HG03108 (cell line): ENCODE results near the gene HEATR5A.

ENCODE experiments used
- ATAC-seq: cut with Tn5 transposase; IDR thresholded peaks from one replicate; pipeline ENCODE4 v1.9.1; 2021; ENCODE audit warnings: moderate library complexity; ENCODE audit not compliant: unreplicated experiment

The HEATR5A gene

GRCh38 chr14:31428011-31428410 lies 7.7 kb upstream of the HEATR5A start:
- ATAC-seq: no peak

DNA sequence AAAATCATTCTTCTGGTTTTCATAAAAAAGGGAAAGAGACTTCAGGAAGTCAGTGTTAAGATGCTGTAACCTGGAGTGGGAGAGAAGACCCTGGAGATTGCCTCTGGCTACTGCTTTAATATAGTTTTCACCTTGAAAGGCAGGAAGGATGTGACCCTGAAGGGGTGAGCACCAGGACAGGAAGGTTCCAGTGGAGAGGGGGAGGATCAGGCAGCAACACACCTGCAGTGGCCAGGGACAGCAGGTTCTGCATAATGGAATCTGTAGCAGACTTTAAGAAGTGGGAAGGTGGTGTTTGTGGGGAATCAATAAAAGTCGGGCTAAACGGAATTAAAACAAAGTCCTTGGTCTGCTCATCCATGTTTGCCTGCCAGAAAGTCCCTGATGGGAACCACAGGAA lies 6.3 kb upstream of the HEATR5A start:
- no peak for ATAC-seq

DNA sequence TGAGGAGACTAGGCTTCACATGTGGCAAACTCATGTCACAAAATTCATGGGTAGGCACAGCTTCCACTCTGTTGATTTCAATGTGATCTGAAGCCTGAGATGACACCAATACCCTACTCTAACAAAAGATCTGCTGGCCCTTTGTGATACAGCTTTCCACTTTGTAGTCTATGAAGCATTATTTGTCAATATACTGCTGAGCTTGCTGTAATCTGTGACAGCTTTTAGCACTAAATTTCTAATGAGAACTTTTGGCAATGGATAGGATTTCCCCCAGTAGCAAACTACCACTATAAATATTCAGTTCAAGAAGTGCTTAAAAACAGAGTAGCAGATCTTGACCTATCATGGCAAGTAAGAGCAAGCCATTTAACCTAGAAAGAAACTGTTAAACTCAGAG lies 5.6 kb upstream of the HEATR5A start:
- ATAC-seq: no peak

DNA sequence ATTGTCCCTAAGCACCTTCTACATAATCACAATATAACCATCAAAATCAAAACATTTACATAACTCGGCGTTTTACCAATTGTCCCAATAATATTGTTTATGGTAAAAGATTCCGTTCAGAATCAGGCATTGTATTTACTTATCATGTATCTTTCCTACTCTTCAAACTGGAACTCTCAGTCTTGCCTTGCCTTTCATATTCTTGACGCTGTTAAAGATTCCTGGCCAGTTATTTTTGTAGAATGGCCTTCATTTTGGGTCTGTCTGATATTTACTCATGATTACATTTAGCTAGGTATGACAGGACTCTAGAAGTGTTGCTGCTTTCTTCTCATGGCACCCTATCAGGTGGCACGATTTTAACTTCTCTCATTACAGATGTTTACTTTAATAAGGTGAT lies 850 bp upstream of the HEATR5A start:
- no peak for ATAC-seq

GRCh38 chr14:31419967-31420318 lies 407 bp downstream of the HEATR5A start:
- ATAC-seq: peak; percentile 23

DNA sequence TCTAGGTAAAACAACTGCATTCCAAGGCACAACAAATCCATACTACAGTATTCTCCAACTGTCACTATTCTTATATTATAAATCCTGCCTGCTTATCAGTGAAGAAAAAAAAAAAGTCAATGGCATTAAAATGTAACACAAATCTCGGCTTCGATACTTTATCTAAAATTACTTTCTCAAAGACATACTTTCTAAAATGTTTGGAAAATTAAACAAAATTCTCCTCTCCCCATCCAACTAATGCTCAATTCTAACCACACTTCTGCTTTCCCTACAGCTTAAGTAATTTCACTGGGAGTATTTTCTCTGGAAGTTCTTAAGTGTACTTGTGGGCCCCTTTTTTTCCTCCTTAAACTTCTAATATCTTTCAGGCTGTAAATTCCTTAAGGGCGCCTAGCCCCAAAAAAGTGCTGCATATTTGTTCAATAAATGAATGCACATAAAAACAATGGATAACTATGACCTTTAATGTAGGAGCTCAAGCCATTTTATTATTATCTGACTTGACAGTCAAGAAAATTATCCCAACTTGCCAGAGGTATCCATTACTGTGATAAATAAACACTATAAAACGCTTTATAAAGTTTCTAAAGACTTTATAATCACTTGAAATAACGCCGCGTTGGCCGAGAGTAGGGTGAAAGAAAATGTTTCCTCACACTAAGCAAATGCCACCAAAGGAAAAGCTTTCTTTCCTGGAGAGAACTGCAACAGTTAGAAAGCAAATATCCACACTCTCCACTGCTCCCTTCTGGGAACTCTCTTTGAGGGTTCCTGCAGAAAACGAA lies 977 bp downstream of the HEATR5A start:
- no peak for ATAC-seq

GRCh38 chr14:31418440-31418839 lies 1.9 kb downstream of the HEATR5A start:
- no peak for ATAC-seq

DNA sequence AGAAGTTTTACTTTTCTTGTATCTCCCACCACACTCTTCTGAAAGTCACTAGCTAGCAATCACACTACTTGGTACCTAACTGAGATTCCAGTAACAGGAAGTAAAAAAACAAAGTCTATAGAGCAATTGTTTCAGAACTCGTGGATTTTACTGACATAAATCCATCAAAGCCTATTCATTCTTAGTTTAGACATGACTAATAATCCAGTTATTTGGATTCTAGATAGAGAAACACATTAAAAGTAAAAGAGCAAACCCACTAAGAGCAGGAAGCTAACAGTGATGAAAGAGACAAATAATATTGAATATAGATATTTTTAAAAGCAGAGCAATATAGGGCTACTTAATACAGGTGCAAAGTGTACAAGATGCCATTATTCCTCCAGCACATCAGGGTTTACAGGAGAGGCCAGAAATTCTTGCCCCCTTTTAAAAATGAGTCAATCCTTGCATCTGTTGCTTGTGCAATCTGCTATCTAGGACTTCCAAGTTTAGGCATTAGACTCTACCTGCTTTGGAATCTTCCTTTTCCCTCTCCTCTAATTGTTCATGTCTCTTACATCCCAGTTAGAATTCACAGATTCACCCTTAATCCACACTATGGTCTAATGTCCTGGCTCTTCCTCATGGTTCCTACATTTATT lies 6.0 kb downstream of the HEATR5A start:
- ATAC-seq: no peak

GRCh38 chr14:31411218-31411727 lies 9.1 kb downstream of the HEATR5A start:
- ATAC-seq: no peak

DNA sequence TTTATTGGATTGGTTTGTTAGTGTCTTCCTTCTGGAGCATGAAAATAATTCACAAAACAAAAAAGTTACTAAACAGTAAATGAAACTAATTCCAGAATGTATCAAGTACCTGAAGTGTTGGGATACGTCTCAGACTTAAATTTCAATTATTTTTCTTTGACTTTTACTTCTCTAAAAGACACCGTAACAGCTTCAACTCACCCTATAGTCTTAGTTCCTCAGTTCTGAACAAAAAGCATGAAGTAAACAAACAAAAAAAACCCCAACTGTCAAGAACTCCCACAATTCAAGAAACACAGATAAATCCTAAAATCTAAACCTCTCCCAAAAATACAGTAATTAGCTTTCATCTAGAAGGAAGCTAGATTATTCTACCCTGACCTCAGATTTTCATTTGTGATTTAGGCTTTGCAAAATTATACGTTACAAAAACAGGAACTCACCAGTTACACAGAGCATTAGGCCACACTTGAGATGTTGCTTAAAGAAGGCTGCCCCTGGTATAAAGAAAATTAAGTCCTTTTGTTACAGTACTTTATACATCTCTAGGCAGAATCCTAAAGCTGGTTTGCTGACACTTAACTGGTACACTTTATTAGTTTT lies 10.2 kb downstream of the HEATR5A start:
- ATAC-seq: no peak

GRCh38 chr14:31408421-31408820 lies 11.9 kb downstream of the HEATR5A start:
- ATAC-seq: no peak

GRCh38 chr14:31405599-31406232 lies 14.6 kb downstream of the HEATR5A start:
- no peak for ATAC-seq

GRCh38 chr14:31405106-31405505 lies 15.2 kb downstream of the HEATR5A start:
- ATAC-seq: no peak

DNA sequence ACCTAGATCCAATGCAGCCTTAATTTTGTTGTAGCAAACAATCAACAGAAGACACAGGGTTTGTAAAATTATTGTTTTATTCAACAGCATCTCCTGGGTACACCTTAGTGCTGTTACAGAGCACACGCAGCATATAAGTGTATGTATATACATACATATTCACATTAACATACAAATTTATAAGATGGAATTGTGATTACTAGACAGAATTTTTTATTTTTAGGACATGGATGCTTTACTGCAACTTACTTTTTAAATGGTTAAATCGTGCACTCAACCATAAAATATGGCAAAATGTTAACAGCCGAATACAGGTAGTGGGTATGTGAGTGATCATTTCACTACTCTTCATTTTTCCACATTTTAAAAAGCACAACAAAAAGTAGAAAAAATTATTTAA lies 16.6 kb downstream of the HEATR5A start:
- ATAC-seq: no peak

GRCh38 chr14:31402764-31403439 lies 17.4 kb downstream of the HEATR5A start:
- no peak for ATAC-seq

GRCh38 chr14:31401369-31401932 lies 18.9 kb downstream of the HEATR5A start:
- ATAC-seq: no peak

DNA sequence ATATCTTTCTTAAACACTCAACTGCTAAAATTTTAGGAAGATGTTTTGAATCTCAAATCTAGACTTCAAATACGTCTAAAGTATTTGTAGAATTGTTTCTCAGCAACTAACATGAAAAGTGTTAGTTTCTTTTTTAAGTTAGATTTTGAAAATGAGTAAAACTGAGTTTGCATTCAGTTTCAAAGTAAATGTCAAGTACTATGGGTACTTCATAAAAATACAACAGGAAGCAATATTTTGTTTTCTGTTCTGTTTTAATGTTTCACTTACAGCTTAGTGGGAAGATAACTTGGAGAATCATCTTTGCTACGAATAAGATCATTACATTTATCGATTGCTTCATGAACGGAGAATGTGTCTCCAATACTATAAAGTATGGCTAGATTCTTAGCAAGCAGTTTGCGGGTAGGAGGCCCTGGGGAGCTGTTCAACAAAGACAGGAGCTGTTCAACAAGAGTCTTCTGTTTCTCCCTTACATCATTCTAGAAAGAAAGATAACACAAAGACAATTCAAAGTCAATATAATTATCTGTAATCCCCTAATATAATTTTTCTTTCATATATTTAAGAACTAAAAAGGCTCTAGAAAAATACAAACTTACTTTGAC lies 20.2 kb downstream of the HEATR5A start:
- ATAC-seq: no peak

DNA sequence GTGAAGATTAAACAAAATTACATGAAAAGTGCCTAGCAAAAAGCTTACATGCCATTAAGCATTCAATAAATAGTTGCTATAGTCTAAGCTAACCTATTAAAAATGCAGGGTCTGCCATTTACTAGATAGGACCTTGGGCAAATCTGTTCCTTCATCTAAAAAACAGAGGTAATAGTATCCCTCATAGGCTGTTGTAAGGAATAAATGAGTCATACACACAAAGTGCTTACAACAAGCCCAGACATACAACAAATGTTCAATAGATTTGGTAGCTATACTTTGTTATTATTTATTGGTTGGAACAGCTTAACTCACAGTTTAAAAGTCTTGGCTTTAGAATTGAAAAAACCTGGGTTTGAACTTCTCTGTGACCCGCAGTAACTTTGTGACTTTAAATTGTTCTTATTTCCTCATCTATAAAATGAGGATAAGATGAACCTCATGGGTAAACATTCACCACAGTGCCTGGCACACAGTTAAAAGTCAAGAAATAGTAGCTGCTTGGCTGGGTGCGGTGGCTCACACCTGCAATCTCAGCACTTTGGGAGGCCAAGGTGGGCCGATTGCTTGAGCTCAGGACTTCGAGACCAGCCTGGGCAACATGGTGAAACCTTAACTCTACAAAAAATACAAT lies 24.7 kb downstream of the HEATR5A start:
- no peak for ATAC-seq

DNA sequence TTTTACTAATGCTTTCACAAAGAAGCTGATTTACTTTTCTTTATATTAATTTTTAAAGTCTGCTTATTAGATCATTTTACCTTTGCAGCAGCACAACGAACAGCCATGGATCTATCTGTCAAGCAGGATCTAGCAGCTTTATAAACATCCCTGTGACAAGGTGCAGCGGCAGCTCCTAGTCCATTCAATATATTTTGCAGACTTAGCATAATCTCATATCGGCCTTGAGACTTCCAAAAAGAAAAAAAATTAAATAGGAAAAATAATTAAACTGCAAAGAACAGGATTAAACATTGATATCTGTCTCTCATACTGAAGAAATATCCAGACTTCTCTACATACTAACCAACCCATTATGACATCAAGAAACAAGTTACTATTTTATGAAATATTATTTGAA lies 25.2 kb downstream of the HEATR5A start:
- ATAC-seq: no peak

GRCh38 chr14:31391977-31392503 lies 28.3 kb downstream of the HEATR5A start:
- no peak for ATAC-seq
